HFFc6 (cell line): ENCODE data around the gene PTPN13. TPM values are rescaled to one million over a fixed set of nuclear protein-coding genes. Genes with fewer than 3 reads are reported as not detected.

ENCODE experiments used
- DNase-seq: peaks from one replicate; pipeline ENCODE4 v3.0.0-alpha.2; 2018
- H3K27ac Mint-ChIP-seq: 2 replicates; pipeline ENCODE4 v1.8.0; 2020; ENCODE audit warnings: mild to moderate bottlenecking, mixed read lengths
- H3K27me3 Mint-ChIP-seq: 2 replicates; pipeline ENCODE4 v1.8.0; 2021; ENCODE audit warnings: mild to moderate bottlenecking, moderate library complexity, mixed read lengths; ENCODE audit not compliant: insufficient read depth
- H3K36me3 Mint-ChIP-seq: 2 replicates; pipeline ENCODE4 v1.8.0; 2021; ENCODE audit warnings: low read depth, mixed read lengths
- H3K4me1 Mint-ChIP-seq: 2 replicates; pipeline ENCODE4 v1.8.0; 2020; ENCODE audit warnings: low read depth, mixed read lengths
- H3K4me3 Mint-ChIP-seq: 2 replicates; pipeline ENCODE4 v1.8.0; 2020; ENCODE audit warnings: mild to moderate bottlenecking, moderate library complexity, mixed read lengths
- H3K9me3 Mint-ChIP-seq: 2 replicates; pipeline ENCODE4 v1.8.0; 2020; ENCODE audit warnings: mild to moderate bottlenecking, mixed read lengths
- total RNA-seq, 6 experiments: library from RNA; stranded (reverse); fragmentation: NEBNext Ultra II Directional; extraction: Animal tissue kit (Norgen Biotek cat#: 25700); gene quantifications; 2 replicates in 1 of 6; 3 replicates in 5 of 6; pipeline ENCODE4 v1.2.3, GENCODE V29; 2021
- TF ChIP-seq, protein P1 (sequence below): fragments of 200-600 bp; sonication (generic); IDR thresholded peaks from 2 replicates; pipeline ENCODE4 v1.5.0; 2021; ENCODE audit warnings: antibody characterized with exemption, mild to moderate bottlenecking

Gene PTPN13
- total RNA-seq, 6 experiments from 2014 or later: 48.2 to 65.7 (median 58.1) TPM

DNA sequence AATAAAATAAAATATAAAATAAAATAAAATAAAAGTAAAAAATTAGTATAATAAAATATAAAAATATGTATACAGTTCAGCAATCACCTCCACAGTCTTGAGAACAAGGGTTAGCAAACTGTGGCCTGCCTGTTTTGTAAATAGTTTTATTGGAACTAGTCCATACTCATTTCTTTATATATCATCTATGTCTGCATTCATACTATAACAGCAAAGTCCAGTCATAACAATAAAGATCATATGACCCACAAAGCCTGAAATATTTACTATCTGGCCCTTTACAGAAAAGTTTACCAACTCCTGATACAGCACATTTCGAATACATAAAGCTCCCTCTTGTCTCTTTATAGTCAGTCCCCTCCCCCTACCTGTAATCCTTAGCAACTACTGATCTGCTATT is 143.1 kb downstream of the PTPN13 start:
- DNase-seq: no peak
- peaks cover 23% of the 10 kb centered on the region for H3K9me3 Mint-ChIP-seq
- H3K36me3 Mint-ChIP-seq: peaks cover 52% of the 10 kb centered on the region
- no peak overlapping the region for H3K4me3 Mint-ChIP-seq
- no peaks in the 10 kb centered on the region for H3K4me1 Mint-ChIP-seq
- TF ChIP-seq, protein P1, sequence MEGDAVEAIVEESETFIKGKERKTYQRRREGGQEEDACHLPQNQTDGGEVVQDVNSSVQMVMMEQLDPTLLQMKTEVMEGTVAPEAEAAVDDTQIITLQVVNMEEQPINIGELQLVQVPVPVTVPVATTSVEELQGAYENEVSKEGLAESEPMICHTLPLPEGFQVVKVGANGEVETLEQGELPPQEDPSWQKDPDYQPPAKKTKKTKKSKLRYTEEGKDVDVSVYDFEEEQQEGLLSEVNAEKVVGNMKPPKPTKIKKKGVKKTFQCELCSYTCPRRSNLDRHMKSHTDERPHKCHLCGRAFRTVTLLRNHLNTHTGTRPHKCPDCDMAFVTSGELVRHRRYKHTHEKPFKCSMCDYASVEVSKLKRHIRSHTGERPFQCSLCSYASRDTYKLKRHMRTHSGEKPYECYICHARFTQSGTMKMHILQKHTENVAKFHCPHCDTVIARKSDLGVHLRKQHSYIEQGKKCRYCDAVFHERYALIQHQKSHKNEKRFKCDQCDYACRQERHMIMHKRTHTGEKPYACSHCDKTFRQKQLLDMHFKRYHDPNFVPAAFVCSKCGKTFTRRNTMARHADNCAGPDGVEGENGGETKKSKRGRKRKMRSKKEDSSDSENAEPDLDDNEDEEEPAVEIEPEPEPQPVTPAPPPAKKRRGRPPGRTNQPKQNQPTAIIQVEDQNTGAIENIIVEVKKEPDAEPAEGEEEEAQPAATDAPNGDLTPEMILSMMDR: no peak; the same call in 1 of the 2 replicates
- H3K27me3 Mint-ChIP-seq: no peaks in the 10 kb centered on the region
- H3K27ac Mint-ChIP-seq: no peak overlapping the region

DNA sequence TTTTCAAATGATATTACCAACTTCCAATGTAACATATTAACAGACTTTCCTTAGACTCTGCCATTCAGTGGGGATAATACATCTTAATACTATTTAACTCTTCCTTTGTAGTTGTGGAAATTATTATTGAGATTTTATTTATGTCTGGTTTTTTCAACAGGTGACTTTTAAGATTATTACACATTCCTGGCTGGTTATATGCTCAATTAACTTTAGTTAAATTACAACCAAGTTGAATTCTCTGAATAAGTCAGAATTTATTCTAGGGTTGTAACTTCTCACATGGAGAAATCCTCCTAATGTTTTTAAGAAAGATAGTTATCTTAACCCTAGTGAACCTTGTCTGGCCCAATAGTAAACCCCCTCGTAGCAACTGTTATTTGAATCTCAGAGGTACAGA is 147.7 kb downstream of the PTPN13 start:
- Mint-ChIP-seq H3K27me3 (no peaks in the 10 kb centered on the region), H3K4me3 (no peak overlapping the region), H3K27ac (no peak overlapping the region), H3K9me3 (peaks cover 23% of the 10 kb centered on the region), H3K36me3 (peaks cover 60% of the 10 kb centered on the region), H3K4me1 (no peaks in the 10 kb centered on the region)
- no peak for DNase-seq
- TF ChIP-seq, protein P1: no peak

DNA sequence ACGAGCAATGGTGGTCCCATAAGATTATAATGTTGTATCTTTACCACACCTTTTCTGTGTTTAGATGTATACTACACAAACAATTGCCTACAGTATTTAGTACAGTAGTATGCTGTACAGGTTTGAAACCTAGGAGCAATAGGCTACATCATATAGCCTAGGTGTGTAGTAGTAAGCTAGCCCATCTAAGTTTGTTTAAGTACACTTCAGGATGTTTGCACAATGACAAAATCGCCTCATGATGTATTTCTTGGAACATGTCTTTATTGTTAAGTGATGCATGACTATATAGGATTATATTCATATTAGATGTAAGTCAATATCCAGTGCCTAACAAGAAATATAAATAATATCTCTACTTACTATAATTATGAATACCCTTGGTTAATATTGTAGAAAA is 150.5 kb downstream of the PTPN13 start:
- no peaks in the 10 kb centered on the region for H3K4me1 Mint-ChIP-seq
- no peaks in the 10 kb centered on the region for H3K27me3 Mint-ChIP-seq
- TF ChIP-seq, protein P1: no peak
- H3K36me3 Mint-ChIP-seq: peaks cover 53% of the 10 kb centered on the region
- no peak overlapping the region for H3K4me3 Mint-ChIP-seq
- no peak for DNase-seq
- H3K9me3 Mint-ChIP-seq: peaks cover 16% of the 10 kb centered on the region
- no peak overlapping the region for H3K27ac Mint-ChIP-seq

DNA sequence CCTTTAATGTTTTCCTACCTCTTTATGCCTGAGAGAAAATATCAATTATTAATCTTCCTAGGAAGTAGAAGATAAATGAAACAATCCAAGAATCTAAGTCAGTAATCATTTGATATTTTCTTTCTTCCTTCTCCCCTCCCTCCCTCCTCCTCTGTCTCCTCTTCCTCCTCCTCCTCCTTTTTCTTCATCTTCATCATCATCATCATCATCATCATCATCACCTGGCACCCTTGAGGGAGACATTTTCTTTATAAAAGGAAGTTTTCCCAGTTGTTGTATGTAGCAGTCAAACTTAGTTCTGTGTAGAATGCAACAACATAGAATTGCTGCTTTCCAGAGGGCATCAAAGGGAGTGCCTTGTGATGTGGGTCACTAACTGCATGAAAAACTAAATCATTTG is 155.0 kb downstream of the PTPN13 start:
- Mint-ChIP-seq H3K9me3 (no peaks in the 10 kb centered on the region), H3K4me3 (no peak overlapping the region), H3K27ac (no peak overlapping the region), H3K36me3 (peaks cover 29% of the 10 kb centered on the region), H3K4me1 (no peaks in the 10 kb centered on the region), H3K27me3 (no peaks in the 10 kb centered on the region)
- DNase-seq: no peak
- TF ChIP-seq, protein P1: no peak

DNA sequence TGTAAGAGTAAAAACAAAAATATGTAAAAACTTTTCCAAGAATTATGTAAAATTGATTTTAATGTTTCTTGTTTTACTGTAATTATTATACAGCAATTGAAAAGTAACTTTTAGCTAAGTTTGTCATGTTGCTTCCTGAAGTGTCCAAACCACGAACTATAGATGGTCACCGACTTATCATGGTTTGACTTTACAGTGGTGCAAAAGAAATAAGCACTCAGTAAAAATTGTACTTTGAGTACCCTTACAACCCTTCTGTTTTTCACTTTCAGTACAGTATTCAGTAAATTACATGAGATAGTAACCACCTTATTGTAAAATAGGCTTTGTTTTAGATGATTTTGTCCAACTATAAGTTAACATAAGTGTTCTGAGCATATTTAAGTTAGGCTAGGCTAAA is 161.3 kb downstream of the PTPN13 start:
- no peaks in the 10 kb centered on the region for H3K27me3 Mint-ChIP-seq
- H3K36me3 Mint-ChIP-seq: peaks cover 23% of the 10 kb centered on the region
- TF ChIP-seq, protein P1: no peak
- no peak for DNase-seq
- H3K9me3 Mint-ChIP-seq: no peaks in the 10 kb centered on the region
- no peak overlapping the region for H3K27ac Mint-ChIP-seq
- H3K4me3 Mint-ChIP-seq: no peak overlapping the region
- no peaks in the 10 kb centered on the region for H3K4me1 Mint-ChIP-seq

DNA sequence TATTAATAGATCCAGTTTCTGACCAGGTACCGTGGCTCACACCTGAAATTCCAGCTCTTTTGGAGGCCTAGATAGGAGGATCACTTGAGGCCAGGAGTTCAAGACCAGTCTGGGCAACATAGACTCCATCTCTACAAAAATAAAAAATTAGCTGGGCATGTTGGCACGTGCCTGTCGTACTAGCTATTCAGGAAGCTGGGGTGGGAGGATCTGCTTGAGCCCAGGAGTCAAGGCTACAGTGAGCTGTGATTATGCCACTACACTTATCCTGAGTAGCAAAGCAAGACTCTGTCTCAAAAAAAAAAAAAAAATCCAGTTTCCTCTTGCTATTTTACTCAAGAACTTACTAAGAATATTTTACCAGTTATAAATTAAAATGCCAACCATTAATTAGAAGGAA is 163.4 kb downstream of the PTPN13 start:
- H3K4me1 Mint-ChIP-seq: no peaks in the 10 kb centered on the region
- DNase-seq: no peak
- no peak overlapping the region for H3K27ac Mint-ChIP-seq
- H3K27me3 Mint-ChIP-seq: no peaks in the 10 kb centered on the region; the same call in 1 of the 2 replicates
- H3K9me3 Mint-ChIP-seq: no peaks in the 10 kb centered on the region
- no peak overlapping the region for H3K4me3 Mint-ChIP-seq
- TF ChIP-seq, protein P1: no peak
- peaks cover 36% of the 10 kb centered on the region for H3K36me3 Mint-ChIP-seq
